H4 (cell line): ENCODE results near the gene HMOX1. TPM values are rescaled to one million over a fixed set of nuclear protein-coding genes. Genes with fewer than 3 reads are reported as not detected.
"Not testable (repeated sequence)": the region's sequence is repeated elsewhere in the genome, so short reads cannot be mapped to it uniquely, and the experiment has no call there.

ENCODE experiments used
- DNase-seq: peaks from one replicate; pipeline ENCODE4 v3.0.0-alpha.2; 2015; ENCODE audit warnings: low spot score
- total RNA-seq: library from RNA; depleted of rRNA; stranded (reverse); fragments of >200 nt; shearing (Covaris generic); gene quantifications from 2 replicates; pipeline ENCODE4 v1.2.3, GENCODE V29; 2014

Gene HMOX1
- total RNA-seq, 1 experiment from 2014 or later, result 49.2 TPM

DNA sequence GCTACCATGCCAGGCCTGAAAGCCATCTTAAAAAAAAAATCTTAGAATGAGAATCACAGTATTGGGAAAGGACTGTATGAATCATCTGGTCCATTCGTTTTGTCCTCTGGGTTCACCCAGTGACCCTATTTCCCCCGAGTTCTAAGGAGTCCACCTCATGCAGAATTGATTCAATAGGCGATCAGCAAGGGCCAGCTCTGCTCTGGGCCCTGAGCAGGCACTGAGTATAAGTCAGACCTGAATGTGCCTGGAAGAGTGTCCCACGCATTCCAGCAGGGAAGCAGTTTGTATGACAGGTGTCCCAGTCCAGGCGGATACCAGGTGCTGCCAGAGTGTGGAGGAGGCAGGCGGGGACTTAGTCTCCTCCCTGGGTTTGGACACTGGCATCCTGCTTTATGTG is 883 bp upstream of the HMOX1 start:
- DNase-seq, result no peak

DNA sequence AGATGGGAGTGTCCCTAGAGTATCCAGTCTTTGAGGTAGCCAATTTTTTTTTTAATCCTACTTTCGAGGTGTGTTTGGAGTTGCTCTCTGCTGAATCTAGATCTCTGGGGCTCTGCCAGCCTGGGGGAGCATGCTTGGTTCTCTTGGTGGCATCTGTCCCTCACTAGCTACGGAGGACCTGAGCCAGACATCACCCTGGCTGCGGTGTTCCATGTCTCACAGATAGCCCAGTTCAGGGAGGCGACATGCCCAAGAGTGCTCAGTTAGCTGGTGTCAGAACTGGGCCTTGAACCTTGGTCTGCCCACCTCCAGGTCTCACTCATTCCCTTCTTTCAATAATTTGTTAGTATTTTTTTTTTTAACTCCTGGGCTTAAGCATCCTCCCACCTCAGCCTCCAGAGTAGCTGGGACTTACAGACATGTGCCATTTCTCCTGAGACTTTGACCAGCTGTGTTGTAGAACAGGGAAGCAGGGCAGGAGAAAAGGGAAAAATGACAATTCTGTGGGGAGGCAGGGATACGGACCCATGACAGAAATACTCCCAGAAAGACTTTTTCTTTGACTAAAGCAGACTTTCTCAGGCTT is 621 bp downstream of the HMOX1 start:
- DNase-seq, result no peak

DNA sequence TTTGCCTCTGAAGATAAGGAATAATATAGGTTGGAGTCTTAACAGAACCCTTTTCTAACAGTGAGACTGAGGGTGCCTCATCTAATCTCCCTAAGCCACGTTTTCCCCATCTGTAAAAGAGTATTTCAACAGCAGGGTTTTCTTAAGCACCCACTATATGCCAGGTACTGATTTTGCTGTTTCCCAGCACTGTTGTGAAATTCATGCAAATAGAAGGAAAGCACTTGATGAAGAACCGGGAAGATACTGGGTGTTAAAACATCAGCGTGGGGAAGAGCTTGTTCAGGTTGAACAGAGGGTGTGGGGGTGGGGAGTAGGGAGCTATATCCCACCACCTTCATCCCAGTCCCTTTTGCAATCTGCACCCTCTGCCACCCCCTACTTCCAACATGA is 2.8 kb downstream of the HMOX1 start:
- no peak for DNase-seq

DNA sequence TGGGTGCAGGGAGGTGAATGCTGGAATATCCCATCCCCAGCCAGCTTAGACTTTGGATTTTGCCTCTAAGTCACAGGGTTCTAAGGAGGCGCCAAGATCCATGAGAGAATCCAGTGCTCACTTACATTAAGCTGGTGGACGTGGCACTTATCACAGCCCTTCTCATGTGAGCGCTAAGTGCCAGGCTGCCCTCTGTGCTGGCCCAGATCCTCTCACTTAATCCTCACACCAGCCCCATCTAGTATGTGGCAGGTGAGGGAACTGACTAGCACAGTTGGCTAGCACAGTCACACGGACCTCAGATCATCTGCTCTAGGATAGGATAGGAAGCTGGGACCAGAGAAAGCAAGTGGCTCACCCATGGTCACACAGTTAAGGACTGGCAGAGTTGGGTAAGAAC is 3.6 kb downstream of the HMOX1 start:
- no peak for DNase-seq

DNA sequence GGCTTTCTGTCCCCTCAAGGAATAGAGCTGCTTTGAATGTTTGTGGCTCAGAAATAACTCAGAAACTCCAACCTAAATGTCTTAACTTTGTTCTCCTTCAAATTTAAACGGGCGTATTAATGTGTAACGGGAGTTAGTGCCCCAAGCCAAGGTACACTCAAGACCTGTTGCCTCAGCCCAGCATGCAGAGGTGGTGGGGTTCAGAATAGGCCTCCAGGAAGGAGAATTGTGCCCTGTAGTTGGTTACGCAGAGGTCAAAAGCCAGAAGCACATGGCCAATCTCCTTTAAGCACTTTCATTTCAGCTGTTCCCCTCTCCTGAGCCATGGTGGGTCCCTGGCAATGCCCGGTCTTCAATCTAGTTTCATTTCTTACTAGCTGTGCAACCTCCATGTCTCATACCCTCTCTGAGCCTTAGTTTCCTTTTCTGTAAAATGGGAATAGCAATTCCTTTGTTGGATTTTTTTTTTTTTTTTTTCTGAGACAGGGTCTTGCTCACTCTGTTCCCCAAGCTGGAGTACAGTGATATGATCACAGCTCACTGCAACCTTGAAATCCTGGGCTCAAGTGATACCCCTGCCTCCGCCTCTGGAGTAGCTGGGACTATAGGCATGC is 4.2 kb downstream of the HMOX1 start:
- no peak for DNase-seq

DNA sequence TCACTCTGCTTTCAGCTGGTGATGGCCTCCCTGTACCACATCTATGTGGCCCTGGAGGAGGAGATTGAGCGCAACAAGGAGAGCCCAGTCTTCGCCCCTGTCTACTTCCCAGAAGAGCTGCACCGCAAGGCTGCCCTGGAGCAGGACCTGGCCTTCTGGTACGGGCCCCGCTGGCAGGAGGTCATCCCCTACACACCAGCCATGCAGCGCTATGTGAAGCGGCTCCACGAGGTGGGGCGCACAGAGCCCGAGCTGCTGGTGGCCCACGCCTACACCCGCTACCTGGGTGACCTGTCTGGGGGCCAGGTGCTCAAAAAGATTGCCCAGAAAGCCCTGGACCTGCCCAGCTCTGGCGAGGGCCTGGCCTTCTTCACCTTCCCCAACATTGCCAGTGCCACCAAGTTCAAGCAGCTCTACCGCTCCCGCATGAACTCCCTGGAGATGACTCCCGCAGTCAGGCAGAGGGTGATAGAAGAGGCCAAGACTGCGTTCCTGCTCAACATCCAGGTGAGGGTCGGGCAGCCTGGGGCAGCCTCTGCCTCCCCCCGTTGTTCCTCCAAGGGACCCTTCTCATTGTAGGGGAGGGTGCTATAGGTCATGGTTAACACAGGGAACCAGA is 5.9 kb downstream of the HMOX1 start:
- no peak for DNase-seq

DNA sequence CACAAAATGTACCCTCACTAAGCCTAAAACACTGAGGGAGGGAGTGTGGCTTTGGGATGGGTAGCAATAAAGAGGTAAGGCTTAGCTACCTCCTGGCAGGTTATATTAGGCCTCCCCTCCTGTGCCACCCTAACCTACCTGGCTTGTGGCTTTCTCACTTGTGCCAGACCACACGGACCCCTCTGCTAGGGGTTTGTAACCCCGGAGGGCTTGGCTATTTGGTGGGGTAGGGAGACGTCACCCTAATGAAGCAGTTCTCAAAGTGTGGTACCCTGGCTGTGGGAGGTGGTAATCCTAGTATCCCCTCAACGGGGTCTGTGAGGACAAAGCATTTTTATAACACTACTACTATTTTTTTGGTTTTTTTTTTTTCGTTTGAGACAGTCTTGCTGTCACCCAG is 10.0 kb downstream of the HMOX1 start:
- no peak for DNase-seq

DNA sequence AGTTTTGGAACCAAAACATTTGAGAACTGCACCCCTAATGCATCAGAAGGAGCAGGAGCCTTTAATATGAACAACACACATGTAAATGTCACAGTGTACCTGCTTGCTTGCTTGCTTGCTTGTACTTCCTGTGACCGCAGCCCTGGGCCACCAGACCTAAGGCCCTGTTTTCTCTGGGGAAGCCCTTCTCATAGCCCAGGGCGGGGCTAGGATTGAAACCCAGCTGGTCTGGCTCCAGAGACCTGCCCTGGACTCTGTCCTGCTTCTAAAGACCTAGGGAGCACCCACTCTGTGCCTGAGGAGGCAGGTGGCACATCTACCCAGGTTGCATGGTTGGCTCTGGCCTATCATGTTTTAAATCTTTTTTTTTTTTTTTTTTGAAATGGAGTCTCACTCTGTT is 11.5 kb downstream of the HMOX1 start:
- DNase-seq, result no peak

DNA sequence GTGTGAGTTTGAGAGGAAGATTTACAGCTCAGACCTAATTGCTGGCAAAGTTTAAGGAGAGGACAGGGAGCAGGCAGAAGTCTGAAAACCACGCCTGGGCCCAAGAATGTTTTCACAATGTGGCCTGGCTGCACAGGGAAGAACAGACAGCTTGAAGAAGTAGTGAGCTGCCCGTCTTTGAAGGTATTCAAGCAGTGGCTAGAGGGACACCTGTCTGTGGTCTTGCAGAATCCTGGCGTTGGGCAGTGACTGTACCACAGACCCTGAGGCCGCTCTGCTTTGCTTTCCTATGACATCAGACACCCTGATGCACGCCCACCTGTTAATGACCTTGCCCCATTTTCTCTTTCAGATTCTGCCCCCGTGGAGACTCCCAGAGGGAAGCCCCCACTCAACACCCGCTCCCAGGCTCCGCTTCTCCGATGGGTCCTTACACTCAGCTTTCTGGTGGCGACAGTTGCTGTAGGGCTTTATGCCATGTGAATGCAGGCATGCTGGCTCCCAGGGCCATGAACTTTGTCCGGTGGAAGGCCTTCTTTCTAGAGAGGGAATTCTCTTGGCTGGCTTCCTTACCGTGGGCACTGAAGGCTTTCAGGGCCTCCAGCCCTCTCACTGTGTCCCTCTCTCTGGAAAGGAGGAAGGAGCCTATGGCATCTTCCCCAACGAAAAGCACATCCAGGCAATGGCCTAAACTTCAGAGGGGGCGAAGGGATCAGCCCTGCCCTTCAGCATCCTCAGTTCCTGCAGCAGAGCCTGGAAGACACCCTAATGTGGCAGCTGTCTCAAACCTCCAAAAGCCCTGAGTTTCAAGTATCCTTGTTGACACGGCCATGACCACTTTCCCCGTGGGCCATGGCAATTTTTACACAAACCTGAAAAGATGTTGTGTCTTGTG is 12.5 kb downstream of the HMOX1 start:
- no peak for DNase-seq

DNA sequence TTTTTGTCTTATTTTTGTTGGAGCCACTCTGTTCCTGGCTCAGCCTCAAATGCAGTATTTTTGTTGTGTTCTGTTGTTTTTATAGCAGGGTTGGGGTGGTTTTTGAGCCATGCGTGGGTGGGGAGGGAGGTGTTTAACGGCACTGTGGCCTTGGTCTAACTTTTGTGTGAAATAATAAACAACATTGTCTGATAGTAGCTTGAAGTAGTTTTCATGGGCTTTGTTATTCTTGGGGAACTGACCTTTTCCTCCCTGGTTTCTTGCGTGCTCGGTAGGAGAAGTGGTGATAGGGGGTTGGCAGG is 13.1 kb downstream of the HMOX1 start:
- DNase-seq, result no peak

DNA sequence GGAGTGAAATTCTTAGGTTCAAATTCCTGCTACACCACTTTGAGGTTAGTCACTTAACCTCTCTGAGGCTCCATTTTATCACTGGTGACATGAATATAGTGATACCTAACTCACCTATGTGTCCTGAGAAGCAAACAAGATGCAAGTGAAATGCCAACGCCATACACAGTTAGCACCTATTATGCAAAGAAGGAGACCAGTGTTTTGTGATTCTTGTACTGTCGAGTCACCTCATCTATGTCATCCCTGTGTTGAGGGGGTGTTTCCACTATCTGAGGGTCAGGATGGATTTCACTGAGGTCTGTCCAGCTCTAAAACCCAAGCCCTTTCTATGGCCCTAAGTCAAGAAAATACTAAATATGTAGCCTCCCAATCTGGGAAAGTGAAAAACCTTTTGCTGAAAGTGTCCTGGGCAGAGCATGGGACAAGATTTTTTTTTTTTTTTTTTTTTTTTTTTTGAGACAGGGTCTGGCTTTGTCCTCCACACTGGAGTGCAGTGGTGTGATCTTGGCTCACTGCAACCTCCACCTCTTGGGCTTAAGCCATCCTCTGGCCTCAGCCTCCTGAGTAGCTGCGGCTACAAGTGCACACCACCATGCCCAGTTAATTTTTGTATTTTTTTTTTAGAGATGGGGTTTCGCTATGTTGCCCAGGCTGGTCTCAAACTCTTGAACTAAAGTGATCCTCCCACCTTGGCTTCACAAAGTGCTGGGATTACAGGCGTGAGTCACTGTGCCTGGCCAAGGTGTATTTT is 14.1 kb downstream of the HMOX1 start:
- DNase-seq, result no peak

DNA sequence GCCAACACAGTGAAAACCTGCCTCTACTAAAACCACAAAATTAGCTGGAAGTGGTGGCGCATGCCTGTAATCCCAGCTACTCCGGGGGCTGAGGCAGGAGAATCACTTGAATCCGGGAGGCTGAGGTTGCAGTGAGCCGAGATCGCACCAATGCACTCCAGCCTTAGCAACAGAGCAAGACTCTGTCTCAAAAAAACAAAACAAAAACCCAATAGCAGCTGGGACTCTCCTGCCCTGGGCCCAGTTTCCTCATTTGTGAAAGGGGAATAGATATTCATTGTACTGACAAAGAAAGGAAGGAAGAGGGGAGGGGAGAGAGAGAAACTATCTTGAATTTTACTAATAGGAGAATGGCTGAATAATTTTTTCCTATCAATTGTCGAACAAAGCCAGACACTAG is 15.7 kb downstream of the HMOX1 start:
- DNase-seq, result not testable (repeated sequence)

DNA sequence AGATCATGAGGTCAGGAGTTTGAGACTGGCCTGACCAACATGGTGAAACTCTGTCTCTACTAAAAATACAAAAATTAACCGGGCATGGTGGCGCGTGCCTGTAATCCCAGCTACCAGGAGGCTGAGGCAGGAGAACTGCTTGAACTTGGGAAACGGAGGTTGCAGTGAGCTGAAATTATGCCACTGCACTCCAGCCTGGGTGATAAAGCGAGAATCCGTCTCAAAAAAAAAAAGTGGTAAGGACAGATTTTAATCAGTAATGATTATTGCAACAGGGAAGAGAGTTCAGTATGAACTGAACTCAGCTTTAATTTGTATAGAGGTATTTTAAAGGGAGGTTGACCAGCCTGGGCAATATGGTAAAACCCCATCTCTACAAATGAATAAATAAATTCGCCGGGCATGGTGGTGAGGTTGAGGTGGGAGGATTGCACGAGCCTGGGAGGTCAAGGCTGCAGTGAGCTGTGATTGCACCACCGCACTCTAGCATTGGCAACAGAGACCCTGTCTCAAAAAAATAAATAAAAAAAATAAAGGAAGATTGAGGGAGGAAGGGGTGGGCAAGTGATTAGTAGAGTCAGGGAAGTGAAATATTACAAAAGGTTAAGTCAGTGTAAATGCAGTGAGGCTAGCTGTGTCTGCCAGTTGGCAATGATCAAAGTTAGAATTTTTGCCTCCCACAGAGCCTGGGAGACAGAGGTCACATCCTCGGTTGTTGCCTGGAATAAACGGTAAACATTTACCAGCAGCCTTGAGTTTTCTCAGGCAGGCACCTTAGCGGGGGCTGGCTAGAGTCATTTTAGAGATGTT is 16.4 kb downstream of the HMOX1 start:
- peak; percentile 65 for DNase-seq

DNA sequence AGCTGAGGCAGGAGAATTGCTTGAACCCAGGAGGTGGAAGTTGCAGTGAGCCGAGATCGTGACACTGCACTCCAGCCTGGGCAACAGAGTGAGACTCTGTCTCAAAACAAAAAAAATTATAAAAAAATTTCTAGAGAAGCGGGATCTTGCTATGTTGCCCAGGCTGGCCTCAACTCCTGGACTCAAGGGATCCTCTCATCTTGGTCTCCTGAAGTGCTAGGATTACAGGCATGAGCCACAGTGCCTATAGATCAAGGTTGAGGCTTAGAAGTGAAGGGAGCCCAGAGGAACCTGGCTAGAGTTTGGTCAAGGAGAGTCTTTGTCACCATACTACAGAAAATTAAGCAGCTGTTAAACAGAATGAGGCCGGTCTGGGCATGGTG is 17.7 kb downstream of the HMOX1 start:
- no peak for DNase-seq

DNA sequence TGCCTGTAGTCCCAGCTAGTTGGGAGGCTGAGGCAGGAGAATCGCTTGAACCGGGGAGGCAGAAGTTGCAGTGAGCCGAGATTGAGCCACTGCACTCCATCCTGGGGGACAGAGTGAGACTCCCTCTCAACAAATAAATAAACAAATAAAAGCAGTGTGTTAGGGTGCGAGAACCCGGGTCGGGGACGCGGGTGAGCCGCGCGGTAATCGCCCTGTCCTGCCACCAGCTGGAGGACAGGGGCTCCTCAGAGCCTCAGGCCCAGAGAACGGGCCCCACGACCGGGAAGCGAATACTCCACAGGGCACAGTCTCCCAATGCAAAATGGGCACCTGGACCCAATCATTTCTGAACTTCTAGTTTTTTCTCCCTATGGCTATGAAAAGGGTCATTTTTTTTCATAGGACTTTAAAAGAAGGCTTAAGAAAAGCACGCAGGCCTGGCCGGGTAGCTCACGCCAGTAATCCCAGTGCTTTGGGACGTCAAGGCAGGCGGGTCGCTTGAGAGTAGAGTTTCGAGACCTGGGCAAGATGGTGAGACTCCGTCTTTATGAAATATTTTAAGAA is 18.3 kb downstream of the HMOX1 start:
- DNase-seq, result no peak

DNA sequence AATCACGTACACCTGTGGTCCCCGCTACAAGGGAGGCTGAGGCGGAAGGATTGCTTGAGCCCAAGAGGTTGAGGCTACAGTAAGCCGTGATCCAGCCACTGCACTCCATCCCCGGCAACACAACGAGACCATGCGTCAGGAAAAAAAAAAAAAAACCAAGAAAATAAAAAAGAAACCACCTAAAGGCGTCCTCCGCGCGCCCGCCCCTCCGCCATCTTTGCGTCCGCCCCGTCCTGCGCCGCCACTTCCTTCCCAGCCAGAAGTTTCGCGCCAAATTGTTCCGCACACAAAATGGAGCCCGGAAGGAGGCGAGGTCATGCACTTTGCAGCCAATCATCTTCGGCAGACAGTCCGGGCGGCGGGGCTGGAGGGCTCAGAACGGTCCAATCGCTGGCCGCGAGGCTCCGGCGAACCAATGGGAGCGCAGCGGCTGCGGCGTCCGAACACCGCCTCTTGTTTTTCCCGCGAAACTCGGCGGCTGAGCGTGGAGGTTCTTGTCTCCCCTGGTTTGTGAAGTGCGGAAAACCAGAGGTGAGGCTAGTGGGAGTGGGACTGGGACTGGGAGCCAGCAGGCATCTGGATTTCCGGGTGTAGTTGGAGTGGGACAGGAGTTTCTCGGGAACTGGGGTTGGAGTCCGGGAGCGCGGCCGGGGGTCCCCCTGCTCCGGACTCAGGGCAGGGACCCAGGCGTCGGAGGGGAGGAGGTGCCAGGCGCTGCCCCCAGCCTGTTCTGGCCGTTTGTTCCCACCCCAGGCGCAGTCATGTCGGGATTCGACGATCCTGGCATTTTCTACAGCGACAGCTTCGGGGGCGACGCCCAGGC is 19.0 kb downstream of the HMOX1 start, which contains the start of gene MCM5:
Gene MCM5 (plus strand): TSS at position 463 of the 823 bp plus-strand sequence. CDS start 299 bp downstream, at position 762.
- peak; percentile 94 for DNase-seq

DNA sequence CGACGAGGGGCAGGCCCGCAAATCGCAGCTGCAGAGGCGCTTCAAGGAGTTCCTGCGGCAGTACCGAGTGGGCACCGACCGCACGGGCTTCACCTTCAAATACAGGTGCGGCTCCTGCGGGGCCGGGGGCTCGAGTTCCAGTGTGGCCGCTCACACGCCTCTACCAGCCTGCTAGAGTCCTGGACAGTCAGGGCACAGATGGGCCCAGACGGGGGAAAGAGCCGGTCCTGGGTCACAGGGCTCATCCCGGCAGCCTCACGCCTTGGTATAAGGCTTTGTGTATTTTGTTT is 19.6 kb downstream of the HMOX1 start:
- DNase-seq, result no peak

DNA sequence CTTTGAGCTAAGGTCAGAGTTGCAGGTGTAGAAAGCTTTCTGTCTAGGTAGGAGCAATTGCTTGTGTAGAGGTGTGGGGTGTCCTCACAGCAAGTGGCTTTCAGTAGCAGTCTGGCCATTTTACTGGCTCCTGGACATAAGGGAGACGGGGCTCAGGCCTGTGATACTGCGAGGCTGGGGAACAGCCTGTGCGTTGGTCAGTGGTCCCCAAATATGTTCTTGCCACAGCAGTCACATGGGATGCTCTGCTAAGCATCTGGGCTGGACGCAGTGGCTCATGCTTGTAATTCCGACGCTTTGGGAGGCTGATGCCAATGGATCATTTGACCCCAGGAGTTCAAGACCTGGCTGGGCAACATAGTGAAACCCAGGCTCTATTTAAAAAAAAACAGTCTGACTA is 21.0 kb downstream of the HMOX1 start:
- DNase-seq, result no peak

DNA sequence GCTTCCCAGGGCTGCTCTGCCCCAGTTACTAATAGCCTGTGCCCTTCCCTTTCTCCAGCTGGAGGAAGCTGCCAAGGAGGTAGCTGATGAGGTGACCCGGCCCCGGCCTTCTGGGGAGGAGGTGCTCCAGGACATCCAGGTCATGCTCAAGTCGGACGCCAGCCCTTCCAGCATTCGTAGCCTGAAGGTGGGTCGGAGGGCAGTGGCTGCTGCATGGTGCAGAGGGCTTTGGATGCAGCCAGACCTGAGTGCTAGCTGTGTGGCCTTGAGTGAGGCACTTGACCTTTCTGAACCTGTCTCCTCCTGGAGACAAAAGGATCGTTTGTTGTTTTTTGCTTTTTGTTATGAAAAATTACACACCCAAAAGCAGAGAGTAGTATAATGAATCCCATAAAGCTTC is 22.5 kb downstream of the HMOX1 start:
- no peak for DNase-seq

DNA sequence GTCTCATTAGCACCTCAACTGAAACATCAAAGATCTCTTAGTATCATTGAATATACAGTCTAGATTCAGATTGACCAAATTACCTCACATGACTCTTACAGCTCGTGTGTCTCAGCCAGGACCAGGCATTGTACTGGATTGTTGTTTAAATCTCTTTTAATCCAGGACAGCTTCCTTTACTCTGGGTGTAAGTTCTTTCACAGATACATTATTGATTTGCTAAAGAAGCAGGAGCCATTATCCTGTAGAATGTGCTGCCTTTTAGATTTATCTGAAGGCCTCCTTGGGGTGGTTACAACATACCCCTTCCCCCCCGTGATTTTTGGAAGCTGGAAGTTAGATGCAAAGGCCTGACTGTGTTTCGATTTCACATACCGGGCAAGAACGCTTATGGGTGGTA is 23.3 kb downstream of the HMOX1 start:
- no peak for DNase-seq
